Mammary epithelial cell (primary cell): ENCODE measurements around the gene PIP5KL1.

ENCODE experiments used
- CTCF ChIP-seq, 2 donors: IDR thresholded peaks in 1 of 2; conservative IDR thresholded peaks in 1 of 2; 2 replicates each; pipeline ENCODE4 v1.5.1; 2011 to 2012; ENCODE audit warnings: inconsistent platforms in 2 of 2, low read length in 2 of 2, mild to moderate bottlenecking in 2 of 2, control low read depth in 1 of 2, low read depth in 1 of 2; ENCODE audit not compliant: insufficient read depth in 1 of 2; ENCODE audit errors: extremely low read depth in 1 of 2
- EZH2 ChIP-seq: IDR thresholded peaks from 2 replicates; pipeline ENCODE4 v1.6.1; 2012; ENCODE audit warnings: low read length, inconsistent platforms, borderline replicate concordance

- TF ChIP-seq CTCF (conservative IDR thresholded peaks at IDR 0.05 in 1 of 2, IDR thresholded peaks at IDR 0.05 in 1 of 2; ENCODE audit: extremely low read depth in 1 of 2, insufficient read depth in 1 of 2, low read depth in 1 of 2, low read length in 2 of 2) (no peak), EZH2 (no peak)
Observed at GRCh38 chr9:127905788-127906191, 24.8 kb downstream of the PIP5KL1 start.
